ENCODE results near the gene SH3RF1. TPM values are rescaled to one million over a fixed set of nuclear protein-coding genes. Genes with fewer than 3 reads are reported as not detected.

SH3RF1 gene
- total and polyA plus RNA-seq, 10 of the 15 experiments (the other 5 are each of a cell fraction or from before 2014, with no cell fraction given) = 4.5 to 22.5 (median 10.4) TPM

GRCh38 chr4:169179609-169180521, 90.9 kb downstream of the SH3RF1 start:
- TF ChIP-seq, protein P1, sequence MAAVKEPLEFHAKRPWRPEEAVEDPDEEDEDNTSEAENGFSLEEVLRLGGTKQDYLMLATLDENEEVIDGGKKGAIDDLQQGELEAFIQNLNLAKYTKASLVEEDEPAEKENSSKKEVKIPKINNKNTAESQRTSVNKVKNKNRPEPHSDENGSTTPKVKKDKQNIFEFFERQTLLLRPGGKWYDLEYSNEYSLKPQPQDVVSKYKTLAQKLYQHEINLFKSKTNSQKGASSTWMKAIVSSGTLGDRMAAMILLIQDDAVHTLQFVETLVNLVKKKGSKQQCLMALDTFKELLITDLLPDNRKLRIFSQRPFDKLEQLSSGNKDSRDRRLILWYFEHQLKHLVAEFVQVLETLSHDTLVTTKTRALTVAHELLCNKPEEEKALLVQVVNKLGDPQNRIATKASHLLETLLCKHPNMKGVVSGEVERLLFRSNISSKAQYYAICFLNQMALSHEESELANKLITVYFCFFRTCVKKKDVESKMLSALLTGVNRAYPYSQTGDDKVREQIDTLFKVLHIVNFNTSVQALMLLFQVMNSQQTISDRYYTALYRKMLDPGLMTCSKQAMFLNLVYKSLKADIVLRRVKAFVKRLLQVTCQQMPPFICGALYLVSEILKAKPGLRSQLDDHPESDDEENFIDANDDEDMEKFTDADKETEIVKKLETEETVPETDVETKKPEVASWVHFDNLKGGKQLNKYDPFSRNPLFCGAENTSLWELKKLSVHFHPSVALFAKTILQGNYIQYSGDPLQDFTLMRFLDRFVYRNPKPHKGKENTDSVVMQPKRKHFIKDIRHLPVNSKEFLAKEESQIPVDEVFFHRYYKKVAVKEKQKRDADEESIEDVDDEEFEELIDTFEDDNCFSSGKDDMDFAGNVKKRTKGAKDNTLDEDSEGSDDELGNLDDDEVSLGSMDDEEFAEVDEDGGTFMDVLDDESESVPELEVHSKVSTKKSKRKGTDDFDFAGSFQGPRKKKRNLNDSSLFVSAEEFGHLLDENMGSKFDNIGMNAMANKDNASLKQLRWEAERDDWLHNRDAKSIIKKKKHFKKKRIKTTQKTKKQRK (IDR thresholded peaks at IDR 0.05; ENCODE audit: low read depth, low read length) = no peak
- TF ChIP-seq EED (IDR thresholded peaks at IDR 0.05; ENCODE audit: low read depth) = no peak
- TF ChIP-seq MYC (IDR thresholded peaks at IDR 0.05; ENCODE audit: insufficient read depth, insufficient read length, insufficient replicate concordance, low read length, severe bottlenecking) = no peak
- no peak for TF ChIP-seq TCF7 (IDR thresholded peaks at IDR 0.05; ENCODE audit: borderline replicate concordance)
- TF ChIP-seq, protein P2, sequence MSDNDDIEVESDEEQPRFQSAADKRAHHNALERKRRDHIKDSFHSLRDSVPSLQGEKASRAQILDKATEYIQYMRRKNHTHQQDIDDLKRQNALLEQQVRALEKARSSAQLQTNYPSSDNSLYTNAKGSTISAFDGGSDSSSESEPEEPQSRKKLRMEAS (IDR thresholded peaks at IDR 0.05; ENCODE audit: low read depth, low read length) = no peak
- TF ChIP-seq NBN (IDR thresholded peaks at IDR 0.05) = no peak
- no peak for TF ChIP-seq RFX5 (IDR thresholded peaks at IDR 0.05; ENCODE audit: low read depth, low read length)
- no peak for TF ChIP-seq CEBPB (IDR thresholded peaks at IDR 0.05; ENCODE audit: borderline replicate concordance in 1 of 2, low read depth in 2 of 2, low read length in 2 of 2)
- no peak for TF ChIP-seq NFYB (IDR thresholded peaks at IDR 0.05; ENCODE audit: insufficient read depth, low read depth, low read length)
- no peak for TF ChIP-seq MEF2A (IDR thresholded peaks at IDR 0.05; ENCODE audit: insufficient read depth, low read depth, low read length)
- no peak for TF ChIP-seq PAX8 (IDR thresholded peaks at IDR 0.05)
- TF ChIP-seq USF1 (IDR thresholded peaks at IDR 0.05; ENCODE audit: borderline replicate concordance, extremely low read length, insufficient read depth, low read depth, low read length) = no peak
- TF ChIP-seq MTA3 (IDR thresholded peaks at IDR 0.05; ENCODE audit: borderline replicate concordance, low read length) = no peak
- TF ChIP-seq SUZ12 (IDR thresholded peaks at IDR 0.05; ENCODE audit: unreplicated experiment) = no peak
- TF ChIP-seq CBX5 (IDR thresholded peaks at IDR 0.05; ENCODE audit: low read depth) = no peak
- no peak for TF ChIP-seq HDGF (IDR thresholded peaks at IDR 0.05)
- TF ChIP-seq LARP7 (IDR thresholded peaks at IDR 0.05) = no peak
- TF ChIP-seq YY1 (IDR thresholded peaks at IDR 0.05; ENCODE audit: low read depth, low read length) = no peak
- TF ChIP-seq NFXL1 (IDR thresholded peaks at IDR 0.05; ENCODE audit: borderline replicate concordance) = no peak
- TF ChIP-seq SMARCA5 (IDR thresholded peaks at IDR 0.05) = no peak
- peaks cover 2% of the 10 kb centered on the region for H3K79me2 ChIP-seq (ENCODE audit: control insufficient read depth, insufficient read depth, low read length)
- 0 out of 2 replicates have a peak, but pooled peaks cover 4% of the 10 kb centered on the region for H3K4me1 ChIP-seq (ENCODE audit: control insufficient read depth, insufficient read depth, low read length)
- H3K9me3 ChIP-seq (replicated peaks; ENCODE audit: control insufficient read depth, insufficient read depth, low read length) = no peaks in the 10 kb centered on the region
- DNase-seq (ENCODE audit: low read depth, low spot score) (no peak), FAIRE-seq (no peak), ATAC-seq (no peak)
- no peaks in the 10 kb centered on the region for H4K20me1 ChIP-seq (ENCODE audit: control insufficient read depth, insufficient read depth)
- ChIA-PET POLR2A (no interaction called here), SMC1A (ENCODE audit: uncharacterized antibody, unreplicated experiment) (interaction anchor here (1.1 to 1.4 kb wide), 2 partner anchors 13 to 31 kb away, joined by 3 read pairs; no protein-coding TSS in a partner anchor), RAD21 (ENCODE audit: unreplicated experiment) (interaction anchor here (0.9 kb wide), 1 partner anchor 8 kb away, joined by 4 read pairs; no protein-coding TSS in a partner anchor), CTCF (no interaction called here)
- no peaks in the 10 kb centered on the region for H3K27me3 ChIP-seq (replicated peaks in 1 of 2; ENCODE audit: control insufficient read depth in 2 of 2, insufficient read depth in 2 of 2, low read length in 1 of 2)
- H2AFZ ChIP-seq (ENCODE audit: control insufficient read depth, low read depth, low read length) = no peak overlapping the region
- H3K36me3 ChIP-seq (ENCODE audit: control insufficient read depth in 2 of 2, insufficient read depth in 2 of 2, low read length in 1 of 2) = peaks cover 0 to 4% of the 10 kb centered on the region in 2 experiments; a peak in 2 of 4 replicates
- in situ Hi-C loops (cut with MboI) (no loop called here), intact Hi-C loops (cut with micrococcal nuclease; ENCODE audit: unreplicated experiment) (no loop called here)
- no peak overlapping the region for H3K4me2 ChIP-seq (ENCODE audit: control insufficient read depth, insufficient read depth)
- H3K27ac ChIP-seq (ENCODE audit: control insufficient read depth, insufficient read depth) = no peak overlapping the region
- no peak overlapping the region for H3K9ac ChIP-seq (ENCODE audit: control insufficient read depth, insufficient read depth, low read length)
- WGBS (ENCODE audit: insufficient coverage, insufficient replicate concordance, low lambda C conversion rate, missing lambda C conversion rate) = 91% methylated on average over 13 of the region's 13 CpGs
- no peak overlapping the region for H3K4me3 ChIP-seq
- no TSS peak for BruUV-seq (replicated peaks)

Measured in GM12878 (cell line).